Measurements from ENCODE around the gene MAPK12.

MAPK12 gene

GRCh38 chr22:50238755-50239154 is 22.7 kb downstream of the MAPK12 start:
- TF ChIP-seq CTCF (IDR thresholded peaks at IDR 0.05): no peak

GRCh38 chr22:50236731-50237409 is 24.6 kb downstream of the MAPK12 start:
- TF ChIP-seq CTCF (IDR thresholded peaks at IDR 0.05): peak; percentile 75

GRCh38 chr22:50233223-50233622 is 28.3 kb downstream of the MAPK12 start:
- no peak for TF ChIP-seq CTCF (IDR thresholded peaks at IDR 0.05)

GRCh38 chr22:50232481-50233151 is 28.9 kb downstream of the MAPK12 start:
- no peak for TF ChIP-seq CTCF (IDR thresholded peaks at IDR 0.05)

GRCh38 chr22:50229370-50229769 is 32.1 kb downstream of the MAPK12 start:
- no peak for TF ChIP-seq CTCF (IDR thresholded peaks at IDR 0.05)

- TF ChIP-seq CTCF (IDR thresholded peaks at IDR 0.05): no peak
Observed at GRCh38 chr22:50228366-50228765, 33.1 kb downstream of the MAPK12 start.

- TF ChIP-seq CTCF (IDR thresholded peaks at IDR 0.05): no peak
Observed at GRCh38 chr22:50227579-50228215, 33.8 kb downstream of the MAPK12 start.

Measured in LNCAP (cell line).